ENCODE data around the gene GGTLC2. TPM values are rescaled to one million over a fixed set of nuclear protein-coding genes. Genes with fewer than 3 reads are reported as not detected.
"Not testable (repeated sequence)": the region's sequence is repeated elsewhere in the genome, so short reads cannot be mapped to it uniquely, and the experiment has no call there.

The GGTLC2 gene
- total and polyA plus RNA-seq, 3 donors from 2014 or later = 2.8 to 21.5 (median 4.5) TPM

GRCh38 chr22:22682807-22683667 lies 38.6 kb downstream of the GGTLC2 start:
- no peak for DNase-seq
- intact Hi-C loops (cut with DNase I; ENCODE audit: low total_unique reads) = no loop called here
- 86 to 87% methylated on average over 5 of the region's 5 CpGs for WGBS, 2 donors
- Histone ChIP-seq H3K4me1 (peaks cover 5% of the 10 kb centered on the region), H3K27ac (no peak overlapping the region), H3K27me3 (no peaks in the 10 kb centered on the region), H3K4me3 (no peak overlapping the region), H3K36me3 (ENCODE audit: low read depth, missing control alignments) (no peaks in the 10 kb centered on the region), H3K9me3 (no peaks in the 10 kb centered on the region)
- TF ChIP-seq CTCF (IDR thresholded peaks at IDR 0.05) = no peak
- TF ChIP-seq POLR2A (IDR thresholded peaks at IDR 0.05) = no peak

- H3K27me3 ChIP-seq = no peaks in the 10 kb centered on the region
- no peak overlapping the region for H3K4me3 ChIP-seq
- no peak overlapping the region for H3K27ac ChIP-seq
- no peak for TF ChIP-seq POLR2A (IDR thresholded peaks at IDR 0.05)
- no peak for TF ChIP-seq CTCF (IDR thresholded peaks at IDR 0.05)
- intact Hi-C loops (cut with DNase I; ENCODE audit: low total_unique reads) = no loop called here
- DNase-seq = no peak
- 91 to 92% methylated on average over 3 to 5 of the region's 5 CpGs for WGBS, 2 donors
- no peaks in the 10 kb centered on the region for H3K36me3 ChIP-seq (ENCODE audit: low read depth, missing control alignments)
- H3K4me1 ChIP-seq = peaks cover 5% of the 10 kb centered on the region
- H3K9me3 ChIP-seq = no peaks in the 10 kb centered on the region
These were observed 39.4 kb downstream of the GGTLC2 start for GRCh38 chr22:22683668-22684361.

- intact Hi-C loops (cut with DNase I; ENCODE audit: low total_unique reads) = no loop called here
- peak; percentile 28 for DNase-seq
- H3K9me3 ChIP-seq = no peaks in the 10 kb centered on the region
- TF ChIP-seq POLR2A (IDR thresholded peaks at IDR 0.05) (no peak), CTCF (IDR thresholded peaks at IDR 0.05) (peak in 1 of 3 experiments; percentile 35)
- H3K4me1 ChIP-seq = peaks cover 5% of the 10 kb centered on the region
- 63 to 69% methylated on average over 7 to 9 of the region's 9 CpGs for WGBS, 2 donors
- H3K4me3 ChIP-seq = no peak overlapping the region
- no peak overlapping the region for H3K27ac ChIP-seq
- no peaks in the 10 kb centered on the region for H3K36me3 ChIP-seq (ENCODE audit: low read depth, missing control alignments)
- H3K27me3 ChIP-seq = no peaks in the 10 kb centered on the region
These were observed 40.5 kb downstream of the GGTLC2 start for GRCh38 chr22:22684580-22685561.

- H3K9me3 ChIP-seq = no peaks in the 10 kb centered on the region
- no peak overlapping the region for H3K4me3 ChIP-seq
- 85 to 97% methylated on average over 2 to 3 of the region's 3 CpGs for WGBS, 2 donors
- H3K27me3 ChIP-seq = no peaks in the 10 kb centered on the region
- H3K36me3 ChIP-seq (ENCODE audit: low read depth, missing control alignments) = no peaks in the 10 kb centered on the region
- peaks cover 5% of the 10 kb centered on the region for H3K4me1 ChIP-seq
- intact Hi-C loops (cut with DNase I; ENCODE audit: low total_unique reads) = no loop called here
- H3K27ac ChIP-seq = no peak overlapping the region
- TF ChIP-seq POLR2A (IDR thresholded peaks at IDR 0.05) = no peak
- no peak for TF ChIP-seq CTCF (IDR thresholded peaks at IDR 0.05)
- no peak for DNase-seq
These were observed 41.2 kb downstream of the GGTLC2 start for GRCh38 chr22:22685586-22685985.

- DNase-seq; H3K27ac ChIP-seq; H3K4me1 ChIP-seq; H3K4me3 ChIP-seq; H3K36me3 ChIP-seq (ENCODE audit: low read depth, missing control alignments); intact Hi-C loops (cut with DNase I; ENCODE audit: low total_unique reads); H3K9me3 ChIP-seq; H3K27me3 ChIP-seq: not testable (repeated sequence)
- 91 to 96% methylated on average over 6 to 8 of the region's 8 CpGs for WGBS, 2 donors
These were observed 42.0 kb downstream of the GGTLC2 start for GRCh38 chr22:22686202-22687115.
